ENCODE results near the gene AATF.

Gene AATF

GRCh38 chr17:36942019-36942599 is 6.6 kb upstream of the AATF start:
- no peak for DNase-seq

- DNase-seq, result no peak
These were observed 6.1 kb upstream of the AATF start for GRCh38 chr17:36942631-36943125.

GRCh38 chr17:36943250-36944191 is 5.2 kb upstream of the AATF start:
- no peak for DNase-seq

- DNase-seq, result no peak
These were observed 4.2 kb upstream of the AATF start for GRCh38 chr17:36944553-36944952.

- no peak for DNase-seq
These were observed 3.6 kb upstream of the AATF start for GRCh38 chr17:36945140-36945539.

GRCh38 chr17:36945959-36946725 is 2.6 kb upstream of the AATF start:
- DNase-seq, result no peak

GRCh38 chr17:36946726-36947091 is 2.0 kb upstream of the AATF start:
- DNase-seq, result no peak

GRCh38 chr17:36947922-36948716 is 635 bp upstream of the AATF start:
- DNase-seq, result peak; percentile 49

GRCh38 chr17:36949461-36949927 is 740 bp downstream of the AATF start:
- peak; percentile 41 for DNase-seq

- DNase-seq, result no peak
These were observed 1.3 kb downstream of the AATF start for GRCh38 chr17:36950027-36950426.

- no peak for DNase-seq
These were observed 2.5 kb downstream of the AATF start for GRCh38 chr17:36951084-36951789.

- no peak for DNase-seq
These were observed 22.8 kb downstream of the AATF start for GRCh38 chr17:36971508-36971907.

GRCh38 chr17:36972186-36972700 is 23.5 kb downstream of the AATF start:
- no peak for DNase-seq

- no peak for DNase-seq
These were observed 24.2 kb downstream of the AATF start for GRCh38 chr17:36972905-36973304.

GRCh38 chr17:36975922-36976515 is 27.3 kb downstream of the AATF start:
- DNase-seq, result no peak

GRCh38 chr17:36977066-36977465 is 28.3 kb downstream of the AATF start:
- no peak for DNase-seq

GRCh38 chr17:36977568-36977967 is 28.8 kb downstream of the AATF start:
- no peak for DNase-seq

GRCh38 chr17:36978810-36979564 is 30.2 kb downstream of the AATF start:
- no peak for DNase-seq

GRCh38 chr17:36979565-36979941 is 30.8 kb downstream of the AATF start:
- no peak for DNase-seq

GRCh38 chr17:36980280-36980761 is 31.6 kb downstream of the AATF start:
- peak; percentile 48 for DNase-seq
